Limb (tissue), 2 donors: ENCODE results near the gene CHRM1.

Experiments used
- DNase-seq, 2 donors: peaks; one replicate each; pipeline ENCODE4 v3.0.0-alpha.2; 2016; ENCODE audit errors: extremely low spot score in 2 of 2

CHRM1 gene

DNA sequence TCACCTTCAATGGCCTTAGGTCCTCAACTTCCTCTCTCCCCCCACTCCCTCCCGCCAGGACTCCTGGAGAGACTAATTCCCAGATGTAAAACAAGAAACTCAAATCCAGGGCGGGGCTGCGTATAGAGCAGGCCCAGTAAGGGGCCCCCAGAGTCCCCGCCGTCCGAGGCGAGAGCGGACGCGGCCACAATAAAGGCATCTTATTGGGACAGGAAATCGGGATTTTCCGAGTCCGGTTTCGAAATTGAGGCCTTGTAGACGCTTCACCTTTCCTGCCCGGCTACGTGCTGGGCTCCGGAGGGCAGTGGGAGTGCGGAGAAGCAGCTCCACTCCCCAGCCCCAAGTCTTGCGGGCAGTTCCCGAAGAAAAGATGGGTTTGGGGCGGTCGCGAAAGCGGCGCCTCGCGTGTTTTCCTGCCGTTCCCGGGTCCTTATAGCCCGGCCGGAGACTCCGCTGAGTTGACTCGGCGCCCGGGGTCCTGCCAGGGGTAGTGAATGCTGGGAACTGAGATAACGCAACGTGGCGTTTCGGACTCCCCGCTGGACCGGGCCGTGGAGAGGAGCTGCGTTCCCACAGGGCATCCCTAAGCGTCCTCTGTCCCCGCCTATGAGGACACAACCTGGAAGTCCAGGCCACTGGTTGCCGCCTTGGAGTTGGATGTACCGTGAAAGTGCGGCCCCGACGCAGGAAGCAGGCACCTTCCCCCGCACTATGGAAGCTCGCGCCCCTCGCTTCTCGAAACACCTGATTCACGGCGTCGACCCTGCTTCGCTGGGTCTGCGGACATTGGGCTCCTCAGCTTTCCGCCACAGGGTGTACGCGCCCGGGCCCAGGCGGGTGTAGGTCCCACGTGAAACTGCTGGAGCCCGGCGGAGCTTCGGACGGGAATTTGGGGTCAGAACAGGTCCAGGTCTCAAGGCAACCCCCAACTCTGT lies 4.8 kb upstream of the CHRM1 start:
- DNase-seq: peak in 1 of 2 donors; percentile 51

DNA sequence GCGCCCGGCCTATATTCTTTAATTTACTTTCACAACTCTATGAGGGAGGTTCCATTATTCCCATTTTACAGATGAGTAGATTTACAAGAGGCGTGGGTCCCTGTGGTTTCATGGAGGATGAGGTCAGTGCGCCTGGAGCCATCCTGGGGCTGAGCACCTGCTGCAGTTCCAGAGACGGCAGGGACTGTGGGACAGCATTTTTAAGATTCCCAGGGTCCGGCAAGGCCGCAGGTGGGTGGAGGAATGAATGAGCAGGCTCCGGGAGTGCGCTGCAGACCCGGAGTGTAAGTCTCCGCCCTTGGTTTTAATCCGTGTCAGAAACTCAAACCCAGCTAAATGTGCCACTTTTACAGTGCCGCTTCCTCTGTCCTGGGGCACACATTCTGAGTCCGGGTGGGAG lies 4.1 kb upstream of the CHRM1 start:
- no peak for DNase-seq

DNA sequence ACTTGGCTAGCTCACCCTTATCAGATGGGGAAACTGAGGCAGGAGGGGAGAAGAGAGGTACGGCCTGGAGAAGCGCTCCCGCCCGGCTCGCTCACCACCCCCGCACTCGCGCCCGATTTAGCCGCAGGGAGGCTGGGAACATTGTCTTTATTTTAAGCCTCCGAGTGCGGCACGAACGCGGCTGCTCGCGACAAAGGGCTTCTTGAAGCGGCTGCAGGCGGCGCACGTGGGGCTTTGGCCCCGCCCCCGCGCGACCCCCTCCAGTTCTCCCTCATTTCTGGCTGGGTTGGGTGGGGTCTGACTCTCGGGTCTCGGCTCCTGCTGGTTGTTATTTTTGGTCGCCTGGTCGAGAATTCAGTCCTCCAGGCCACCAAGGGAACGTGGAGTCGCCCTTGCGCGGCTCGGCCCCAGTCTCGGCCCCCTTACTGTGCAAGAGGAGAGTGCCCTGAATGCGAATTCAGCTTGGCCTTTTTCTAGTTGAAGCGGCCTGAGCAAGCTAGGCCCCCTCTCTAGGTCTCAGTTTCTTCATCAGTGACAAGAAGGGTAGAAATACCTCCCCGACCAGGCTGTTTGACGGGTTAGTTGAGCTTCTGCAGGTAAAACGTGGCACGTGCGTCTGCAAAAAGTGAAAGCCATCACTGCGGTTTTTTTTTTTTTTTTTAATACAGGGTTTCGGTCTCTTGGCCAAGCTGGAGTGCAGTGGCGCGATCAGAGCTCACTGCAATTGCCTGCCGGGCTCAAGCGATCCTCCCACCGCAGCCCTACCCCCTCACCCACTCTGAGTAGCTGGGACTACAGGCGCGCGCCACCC lies 2.6 kb upstream of the CHRM1 start:
- peak in 1 of 2 donors; percentile 63 for DNase-seq

DNA sequence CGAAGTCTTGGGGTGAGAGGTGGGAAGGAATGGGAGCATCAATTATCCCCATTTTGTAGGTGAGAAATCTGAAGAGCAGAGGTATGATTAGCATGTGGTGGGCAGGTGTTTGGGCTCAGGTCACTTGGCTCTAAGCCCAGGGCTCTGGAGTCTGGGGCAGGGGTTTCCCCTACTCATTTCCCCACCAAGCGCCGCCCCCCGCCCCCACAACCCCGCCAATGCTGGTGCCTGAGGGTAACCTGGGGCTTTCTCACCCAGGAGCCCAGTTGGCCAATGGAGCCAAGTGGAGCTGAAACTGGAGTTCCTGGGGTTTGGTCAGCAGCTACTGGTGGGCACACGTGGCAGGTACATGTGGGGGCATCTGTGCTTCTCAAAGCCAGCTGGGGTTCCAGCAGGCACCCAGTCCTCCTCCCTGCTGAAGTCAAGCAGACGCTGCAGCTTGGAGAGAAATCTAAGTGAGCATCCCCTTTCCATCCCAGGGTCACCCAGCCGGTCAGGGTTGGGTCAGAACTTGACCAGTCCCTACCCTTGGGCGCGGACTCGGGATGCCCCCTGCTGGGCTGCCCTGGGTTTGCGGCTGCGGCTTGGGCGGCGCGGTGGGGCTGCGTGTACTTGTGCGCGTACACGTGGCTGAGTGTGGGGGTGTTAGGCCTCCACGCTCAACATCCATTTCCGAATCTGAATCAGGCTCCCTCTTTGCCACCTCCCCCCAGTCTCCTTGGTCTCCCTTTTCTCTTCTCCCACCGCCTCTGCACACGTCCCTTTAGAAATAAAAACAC lies 1.7 kb upstream of the CHRM1 start:
- DNase-seq: peak in 1 of 2 donors; percentile 60

DNA sequence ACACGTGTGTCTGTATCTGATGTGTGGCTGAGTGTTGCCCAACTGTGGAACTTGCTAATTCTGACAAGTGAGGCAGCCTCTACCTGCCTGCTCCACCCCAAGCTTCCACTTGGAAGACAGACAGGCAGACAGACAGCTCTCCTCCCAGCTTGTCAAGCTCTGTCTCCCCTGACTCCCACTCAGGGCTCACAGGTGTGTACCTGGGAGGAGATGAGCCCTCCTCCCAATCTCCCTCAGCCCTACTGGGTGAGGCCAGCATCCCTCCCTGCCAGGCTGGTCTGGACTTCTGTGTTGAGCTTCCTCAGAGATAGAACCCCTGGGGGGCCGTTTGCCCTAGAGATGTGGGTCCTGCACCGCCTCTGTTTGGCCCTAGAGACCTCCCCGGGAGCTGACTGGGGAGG lies 1.0 kb upstream of the CHRM1 start:
- no peak for DNase-seq

DNA sequence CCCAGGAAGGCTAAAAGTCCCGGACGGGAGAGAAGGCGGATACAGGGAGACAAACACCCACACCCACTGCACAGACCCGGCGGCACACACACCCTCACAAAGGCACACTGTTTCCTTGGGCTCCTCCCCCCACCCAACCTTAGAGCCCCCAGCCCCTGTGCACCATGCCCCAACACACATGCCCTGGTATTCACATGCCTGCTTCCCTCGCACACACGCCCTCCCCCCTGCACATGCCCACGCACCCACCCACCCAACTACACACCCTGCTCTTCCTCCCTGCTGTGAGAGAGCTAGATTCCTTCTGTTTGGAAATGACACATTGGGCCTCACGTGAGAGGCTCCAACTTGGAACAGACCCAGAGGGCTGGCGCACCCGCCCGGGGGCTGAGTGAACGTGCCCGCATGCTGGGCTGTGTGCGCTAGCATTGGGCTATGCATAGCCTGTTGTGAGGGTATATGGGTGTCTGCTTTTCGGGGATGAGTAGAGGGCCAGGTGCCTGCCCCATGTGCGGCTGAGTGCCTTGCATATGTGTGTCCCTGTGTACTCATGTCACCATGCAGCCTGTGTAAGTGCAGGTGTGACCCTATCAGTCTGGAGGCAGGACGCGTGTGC lies 518 bp upstream of the CHRM1 start:
- DNase-seq: peak in 1 of 2 donors; percentile 63

DNA sequence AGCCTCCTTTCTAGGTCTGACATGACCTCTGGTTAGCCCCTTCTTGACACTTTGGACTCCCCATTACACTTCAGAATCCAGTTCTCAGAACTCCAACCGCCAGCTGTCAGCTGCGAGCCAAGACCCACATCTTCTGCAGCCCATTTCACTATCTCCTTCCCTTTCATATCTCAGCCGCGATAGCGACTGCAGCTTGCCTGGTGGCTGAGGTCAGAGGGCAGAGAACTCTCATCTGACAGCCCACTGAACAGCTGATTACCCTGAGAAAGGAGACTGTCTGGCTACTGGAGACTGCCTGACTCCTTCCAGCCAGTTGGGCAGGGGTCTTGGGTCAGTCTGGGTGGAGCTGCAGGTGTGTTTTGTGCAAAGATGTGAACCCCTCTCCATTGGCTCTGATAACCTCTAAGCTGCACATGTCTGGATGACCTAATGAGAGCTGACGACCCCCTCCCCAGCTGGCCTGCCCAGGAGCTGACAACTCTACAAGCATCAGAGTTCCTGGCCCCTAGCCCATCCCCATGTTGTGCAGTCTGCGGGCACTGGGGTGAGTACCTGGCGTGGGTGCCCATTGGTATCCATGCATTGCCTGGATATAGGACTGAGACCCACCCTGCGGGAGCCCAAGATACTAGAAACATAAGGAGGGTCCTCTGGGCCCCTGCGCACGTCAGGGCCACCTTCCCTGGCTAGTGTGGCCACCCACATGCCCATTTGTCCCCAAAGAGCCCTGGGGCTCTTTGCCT lies 1.1 kb downstream of the CHRM1 start:
- no peak for DNase-seq

DNA sequence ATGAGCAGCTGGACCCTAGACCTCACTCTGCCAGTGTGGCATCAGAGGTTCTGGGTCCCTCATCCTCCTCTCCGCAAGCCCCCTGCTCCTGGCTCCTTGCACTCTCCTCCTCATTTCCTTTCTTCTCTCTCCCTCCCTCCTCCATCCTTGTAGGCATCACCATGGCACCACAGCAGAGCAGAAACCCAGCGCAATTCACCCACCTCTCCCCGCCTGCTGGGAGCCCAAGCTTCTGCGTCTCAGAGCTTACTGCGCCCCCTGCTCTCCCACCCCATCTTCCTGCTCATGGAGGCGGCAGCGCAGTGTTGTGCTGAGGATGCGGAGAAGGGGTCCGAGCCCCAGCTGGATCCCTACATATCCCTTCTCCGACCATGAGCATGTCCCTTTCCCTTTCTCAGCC lies 1.7 kb downstream of the CHRM1 start:
- no peak for DNase-seq

DNA sequence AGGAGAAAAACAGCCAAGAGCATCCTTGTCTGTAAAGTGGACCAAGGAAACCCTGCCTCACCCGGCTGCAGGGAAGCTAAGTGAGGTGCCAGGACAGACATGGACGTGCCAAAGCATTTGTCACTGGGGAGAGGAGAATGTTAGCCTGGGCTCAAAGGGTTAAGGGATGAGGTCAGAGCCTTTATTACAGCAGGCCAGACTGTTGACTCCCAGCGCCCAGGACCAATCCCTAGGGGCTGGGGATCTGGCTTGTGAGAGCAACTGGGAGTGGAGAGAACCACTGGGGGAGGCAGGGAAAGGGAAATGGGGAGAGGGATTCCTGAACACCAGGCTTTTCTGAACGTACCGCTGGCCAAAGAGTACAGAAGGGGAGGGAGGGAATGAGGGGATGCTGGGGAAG lies 2.6 kb downstream of the CHRM1 start:
- DNase-seq: no peak

DNA sequence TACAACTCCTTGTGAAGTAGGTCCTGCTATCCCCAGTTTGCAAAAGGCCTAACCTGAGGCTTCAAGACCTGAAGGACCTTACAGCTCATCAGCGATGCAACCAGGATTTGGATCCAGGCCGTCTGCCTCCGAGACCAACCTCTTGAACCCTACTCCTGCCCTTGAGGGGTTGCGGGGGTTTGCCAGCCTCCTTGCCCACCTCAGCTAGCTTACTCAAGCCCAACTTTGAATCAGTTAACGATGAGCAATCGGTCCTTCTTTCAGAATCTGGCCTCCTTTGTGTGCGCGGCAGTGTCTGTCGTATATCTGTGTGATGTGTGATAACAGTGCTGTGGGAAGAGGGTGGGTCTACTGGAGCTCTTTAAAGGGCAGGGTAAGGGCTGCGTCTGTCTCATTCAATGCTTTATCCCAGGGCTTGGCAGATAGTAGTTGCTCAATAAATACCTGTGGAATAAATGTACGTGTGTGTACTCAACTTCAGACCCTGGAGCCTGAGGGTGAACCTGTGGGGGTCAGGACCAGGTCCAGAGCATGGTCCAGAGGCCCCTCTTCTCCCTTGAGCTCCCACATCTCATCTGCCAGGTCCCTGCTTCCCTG lies 3.2 kb downstream of the CHRM1 start:
- DNase-seq: no peak

DNA sequence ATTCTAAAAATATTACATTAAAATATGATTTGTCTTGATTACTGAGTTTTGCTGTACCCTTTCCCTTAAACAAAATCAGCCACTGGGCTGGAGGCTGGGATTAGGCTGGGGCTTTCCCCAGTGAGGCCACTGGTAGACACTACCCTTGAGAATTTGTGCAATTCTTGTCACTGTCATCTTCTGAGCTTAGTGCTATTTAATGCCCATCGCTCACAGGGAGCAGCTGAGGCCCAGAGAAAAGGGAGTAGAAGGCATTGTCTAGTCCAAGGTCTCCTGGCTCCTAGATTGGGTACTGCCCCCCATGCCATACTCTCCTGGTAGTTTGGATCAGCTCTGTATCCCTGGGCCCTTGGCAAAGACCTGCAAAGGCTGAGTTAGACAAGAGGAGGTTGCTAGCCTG lies 6.7 kb downstream of the CHRM1 start:
- DNase-seq: no peak

DNA sequence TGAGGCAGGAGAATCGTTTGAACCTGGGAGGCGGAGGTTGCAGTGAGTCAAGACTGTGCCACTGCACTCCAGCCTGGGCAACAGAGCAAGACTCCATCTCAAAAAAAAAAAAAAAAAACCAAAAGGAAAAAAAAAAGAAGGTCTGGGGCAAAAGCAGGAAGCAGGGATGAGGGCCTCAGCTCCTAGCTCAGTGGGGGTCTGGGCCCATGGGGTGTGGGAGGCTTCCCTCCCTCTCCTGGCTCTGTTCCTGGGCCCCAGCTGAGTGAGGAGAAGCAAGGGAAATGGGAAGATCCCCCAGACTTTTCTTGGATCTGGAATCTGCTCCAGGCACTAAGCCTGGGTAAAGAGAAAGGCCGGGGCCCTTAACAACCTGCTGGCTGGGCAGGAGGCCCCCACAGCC lies 8.9 kb downstream of the CHRM1 start:
- no peak for DNase-seq

DNA sequence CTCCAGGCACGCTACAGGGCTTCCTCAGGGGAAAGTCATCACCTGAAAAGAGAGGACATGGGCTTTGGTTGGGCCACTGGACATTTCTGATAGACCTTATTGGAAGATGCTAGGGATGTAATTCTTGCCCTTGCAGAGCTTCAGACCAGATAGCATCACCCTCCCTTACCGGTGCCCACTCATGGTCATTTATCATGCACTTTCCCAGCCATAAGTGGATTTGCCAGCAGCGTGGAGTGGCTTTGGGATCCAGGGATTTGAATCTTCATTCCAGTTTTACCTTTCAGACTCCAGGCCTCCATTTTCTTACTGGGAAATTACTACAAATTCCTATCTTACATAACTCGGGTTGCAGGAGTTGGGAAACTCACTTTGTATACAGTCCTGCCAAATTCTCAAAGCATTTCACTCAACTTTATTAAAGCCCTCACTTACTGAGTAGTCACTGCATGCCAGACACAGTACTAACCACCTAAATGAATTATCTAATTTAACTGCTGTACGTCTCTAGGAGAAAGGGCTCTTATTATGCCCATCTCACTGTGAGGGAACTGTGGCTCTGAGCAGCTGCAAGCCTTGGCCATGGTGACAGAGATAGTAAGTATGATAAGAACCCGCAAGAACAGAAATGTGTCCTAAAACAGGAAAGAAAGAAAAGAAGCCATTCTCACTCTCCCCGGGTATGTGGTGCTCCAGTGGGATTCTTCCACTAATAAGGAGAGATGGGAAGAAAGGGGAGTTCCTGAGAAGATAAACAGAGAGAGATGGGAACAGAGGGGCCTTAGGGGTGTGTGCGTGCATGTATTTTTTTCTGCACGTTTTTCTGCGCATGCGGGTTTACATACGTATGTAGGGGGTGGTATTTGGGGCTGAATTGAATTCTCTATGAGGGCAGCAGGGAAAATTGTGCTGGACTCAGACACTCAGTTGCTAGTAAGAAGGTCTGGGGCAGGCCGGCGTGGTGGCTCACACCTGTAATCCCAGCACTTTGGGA lies 9.7 kb downstream of the CHRM1 start:
- DNase-seq: no peak

DNA sequence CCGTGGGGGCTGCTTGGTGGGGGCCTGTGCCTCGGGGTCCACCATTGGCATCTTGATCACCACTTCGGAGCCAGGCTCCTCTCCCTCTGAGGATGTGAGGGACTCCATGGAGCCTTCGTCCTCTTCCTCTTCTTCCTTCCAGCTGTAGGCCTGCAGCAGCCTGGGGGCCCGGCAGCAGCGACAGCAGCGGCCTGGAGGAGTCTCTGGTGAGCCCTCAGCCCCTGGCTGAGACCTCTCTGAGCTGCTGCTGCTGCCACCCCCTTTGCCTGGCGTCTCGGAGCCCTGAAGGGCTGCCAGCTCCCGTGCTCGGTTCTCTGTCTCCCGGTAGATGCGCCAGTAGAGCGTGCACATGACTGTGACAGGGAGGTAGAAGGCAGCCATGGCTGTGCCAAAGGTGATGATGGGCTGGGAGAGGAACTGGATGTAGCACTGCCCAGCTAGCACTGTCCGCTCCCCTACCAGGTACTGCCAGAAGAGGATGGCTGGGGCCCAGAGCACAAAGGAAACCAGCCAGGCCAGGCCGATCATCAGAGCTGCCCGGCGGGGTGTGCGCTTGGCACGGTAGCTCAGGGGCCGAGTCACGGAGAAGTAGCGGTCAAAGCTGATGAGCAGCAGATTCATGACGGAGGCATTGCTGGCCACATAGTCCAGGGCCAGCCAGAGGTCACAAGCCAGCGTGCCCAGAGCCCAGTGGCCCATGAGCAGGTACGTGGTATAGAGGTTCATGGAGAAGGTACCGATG lies 10.9 kb downstream of the CHRM1 start:
- DNase-seq: no peak

DNA sequence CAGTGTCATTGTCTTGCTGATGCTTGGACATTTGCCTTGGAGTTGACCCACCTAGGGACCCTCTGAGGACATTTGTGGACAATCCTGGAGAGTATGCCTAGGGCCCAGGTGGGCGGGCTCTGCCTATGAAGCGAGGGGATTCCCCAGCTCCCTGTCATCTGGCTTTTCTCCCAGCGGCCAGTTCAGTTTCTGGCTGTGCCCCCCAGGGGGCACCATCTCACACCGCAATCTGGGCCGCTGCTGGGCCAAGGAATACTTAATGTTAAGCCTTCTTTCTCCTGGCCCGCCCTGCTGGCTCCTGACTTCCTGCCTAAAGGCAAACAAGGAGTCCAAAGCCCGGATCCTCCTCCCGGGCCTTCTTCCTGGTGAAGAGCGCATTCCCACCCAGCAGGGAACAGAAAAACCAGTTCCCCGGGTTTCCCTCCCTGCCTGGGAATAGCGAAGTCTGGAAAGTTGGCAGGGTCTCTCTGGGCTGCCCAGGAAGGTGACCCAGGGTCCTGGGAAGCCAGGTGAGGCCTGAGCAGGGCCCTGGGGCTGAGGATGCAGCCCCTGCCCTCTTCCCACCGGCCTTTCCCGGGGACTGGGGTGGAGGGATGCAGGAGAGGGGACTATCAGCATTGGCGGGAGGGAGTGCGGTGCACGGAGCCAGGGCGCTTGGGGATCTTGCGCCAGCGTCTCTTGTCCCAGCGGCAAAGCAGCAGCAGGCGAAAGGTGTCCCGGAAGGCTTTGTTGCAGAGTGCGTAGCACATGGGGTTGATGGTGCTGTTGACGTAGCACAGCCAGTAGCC lies 11.9 kb downstream of the CHRM1 start:
- DNase-seq: peak; percentile 57 to 77

DNA sequence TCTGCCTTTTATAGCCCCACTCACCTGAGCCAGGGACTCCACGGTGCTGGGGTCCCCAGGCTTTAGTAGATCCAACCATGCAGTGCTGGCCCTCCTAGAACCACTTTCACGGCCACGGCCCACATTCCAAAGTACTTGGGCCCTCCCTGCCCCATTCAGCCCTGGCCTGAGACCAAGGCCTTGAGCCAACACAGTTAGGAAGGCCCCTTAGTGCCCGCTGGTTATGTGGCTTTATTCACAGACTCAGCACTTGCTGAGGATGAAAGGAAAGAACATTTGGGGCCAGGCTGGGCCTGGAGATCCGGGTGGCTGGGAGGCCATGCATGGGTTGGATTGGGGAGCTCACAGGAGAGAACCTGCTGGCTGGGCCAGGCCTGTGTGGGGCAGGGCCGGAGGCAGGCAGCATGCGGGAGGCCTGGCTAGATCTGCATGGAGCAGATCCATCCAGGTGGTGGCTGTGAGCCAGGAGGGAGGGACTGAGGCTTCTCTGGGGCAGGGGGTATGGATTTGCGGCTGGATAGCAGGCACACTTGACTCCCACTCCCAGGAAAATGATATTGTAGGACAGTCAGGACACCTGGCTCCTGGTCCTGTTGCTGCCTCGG lies 12.6 kb downstream of the CHRM1 start:
- peak in 1 of 2 donors; percentile 53 for DNase-seq

DNA sequence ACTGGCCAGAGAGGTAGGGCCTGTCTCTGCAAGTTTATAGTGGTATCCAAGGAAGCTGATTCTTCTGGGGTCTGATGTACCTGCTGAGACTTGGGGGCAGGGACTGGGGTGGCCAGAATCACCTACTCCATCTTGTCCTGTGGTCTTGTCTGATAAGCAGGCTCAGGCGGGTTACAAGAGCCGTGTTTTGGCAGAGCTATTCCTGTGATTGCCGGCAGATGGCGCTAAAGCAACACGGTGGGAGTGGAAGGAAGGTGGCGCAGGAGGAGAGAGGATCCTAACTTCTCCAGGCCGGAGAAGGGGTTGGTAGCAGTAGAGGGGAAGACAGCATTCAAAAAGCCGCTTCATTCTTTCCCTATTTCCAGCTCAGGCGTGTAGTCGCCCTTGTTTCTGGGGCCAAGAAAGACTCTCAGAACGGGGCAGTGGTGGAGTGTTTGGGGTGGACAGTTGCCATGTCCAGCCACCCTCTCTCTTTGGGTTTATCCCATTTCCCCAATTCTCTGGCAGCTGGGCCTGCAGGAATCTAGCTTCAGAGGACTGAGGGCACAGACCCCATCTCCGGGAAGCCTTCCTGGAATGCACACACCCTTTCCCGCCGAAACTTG lies 15.1 kb downstream of the CHRM1 start:
- peak; percentile 87 to 90 for DNase-seq
